HG02623 (cell line): ENCODE measurements around the gene RPAIN.
A peak's percentile ranks its signal among the peaks of the same experiment; 100 is the strongest.

ENCODE experiments used
- ATAC-seq: cut with Tn5 transposase; IDR thresholded peaks from one replicate; pipeline ENCODE4 v1.9.1; 2021; ENCODE audit warnings: moderate library complexity; ENCODE audit not compliant: unreplicated experiment

The RPAIN gene

GRCh38 chr17:5419959-5420653 lies at the start of gene RPAIN:
RPAIN (plus strand) TSS chr17:5420182; CDS start chr17:5420211, 29 bp downstream.
- ATAC-seq, result peak; percentile 34

- ATAC-seq, result no peak
Observed at GRCh38 chr17:5370411-5370810, 49.6 kb upstream of the RPAIN start.

GRCh38 chr17:5373112-5373511 lies 46.9 kb upstream of the RPAIN start:
- ATAC-seq, result no peak

- no peak for ATAC-seq
Observed at GRCh38 chr17:5378566-5379207, 41.3 kb upstream of the RPAIN start.

- no peak for ATAC-seq
Observed at GRCh38 chr17:5379351-5380107, 40.5 kb upstream of the RPAIN start.

- ATAC-seq, result no peak
Observed at GRCh38 chr17:5380491-5381135, 39.4 kb upstream of the RPAIN start.

GRCh38 chr17:5381542-5381941 lies 38.4 kb upstream of the RPAIN start:
- ATAC-seq, result no peak

GRCh38 chr17:5391678-5392077 lies 28.3 kb upstream of the RPAIN start:
- no peak for ATAC-seq

- ATAC-seq, result no peak
Observed at GRCh38 chr17:5396612-5397011, 23.4 kb upstream of the RPAIN start.

GRCh38 chr17:5399767-5400166 lies 20.2 kb upstream of the RPAIN start:
- ATAC-seq, result no peak

GRCh38 chr17:5405400-5405799 lies 14.6 kb upstream of the RPAIN start:
- no peak for ATAC-seq

- no peak for ATAC-seq
Observed at GRCh38 chr17:5408186-5408585, 11.8 kb upstream of the RPAIN start.

- no peak for ATAC-seq
Observed at GRCh38 chr17:5410594-5411272, 9.2 kb upstream of the RPAIN start.

- no peak for ATAC-seq
Observed at GRCh38 chr17:5413682-5414081, 6.3 kb upstream of the RPAIN start.

- ATAC-seq, result no peak
Observed at GRCh38 chr17:5416901-5417300, 3.1 kb upstream of the RPAIN start.

GRCh38 chr17:5418858-5419355 lies 1.1 kb upstream of the RPAIN start:
- peak; percentile 29 for ATAC-seq

GRCh38 chr17:5419356-5419958 lies 525 bp upstream of the RPAIN start, which contains the start of gene NUP88:
NUP88 (minus strand) TSS chr17:5419662; CDS start chr17:5419650, 12 bp downstream.
- ATAC-seq, result peak; percentile 82

- no peak for ATAC-seq
Observed at GRCh38 chr17:5422505-5422904, 2.5 kb downstream of the RPAIN start.

- ATAC-seq, result no peak
Observed at GRCh38 chr17:5424909-5425308, 4.9 kb downstream of the RPAIN start.

- ATAC-seq, result no peak
Observed at GRCh38 chr17:5425826-5426225, 5.8 kb downstream of the RPAIN start.
